H4 (cell line): Measurements from ENCODE around the gene SNAP23. TPM values are rescaled to one million over a fixed set of nuclear protein-coding genes. Genes with fewer than 3 reads are reported as not detected.
"Not testable (repeated sequence)": the region's sequence is repeated elsewhere in the genome, so short reads cannot be mapped to it uniquely, and the experiment has no call there.

Source experiments
- DNase-seq: peaks from one replicate; pipeline ENCODE4 v3.0.0-alpha.2; 2015; ENCODE audit warnings: low spot score
- total RNA-seq: library from RNA; depleted of rRNA; stranded (reverse); fragments of >200 nt; shearing (Covaris generic); gene quantifications from 2 replicates; pipeline ENCODE4 v1.2.3, GENCODE V29; 2014

The SNAP23 gene
- total RNA-seq, 1 experiment from 2014 or later: 87.9 TPM

GRCh38 chr15:42498212-42499068 is 3.0 kb downstream of the SNAP23 start:
- no peak for DNase-seq

GRCh38 chr15:42499858-42500609 is 4.6 kb downstream of the SNAP23 start:
- DNase-seq: no peak

- no peak for DNase-seq
Measured at GRCh38 chr15:42502477-42502876, 7.0 kb downstream of the SNAP23 start.

GRCh38 chr15:42503825-42504224 is 8.4 kb downstream of the SNAP23 start:
- DNase-seq: no peak

GRCh38 chr15:42504631-42505030 is 9.2 kb downstream of the SNAP23 start:
- no peak for DNase-seq

- DNase-seq: no peak
Measured at GRCh38 chr15:42507514-42507913, 12.1 kb downstream of the SNAP23 start.

GRCh38 chr15:42508263-42508690 is 12.8 kb downstream of the SNAP23 start:
- no peak for DNase-seq

- no peak for DNase-seq
Measured at GRCh38 chr15:42510258-42511006, 15.0 kb downstream of the SNAP23 start.

- DNase-seq: no peak
Measured at GRCh38 chr15:42511007-42511391, 15.6 kb downstream of the SNAP23 start.

- DNase-seq: no peak
Measured at GRCh38 chr15:42523331-42523730, 27.9 kb downstream of the SNAP23 start.

GRCh38 chr15:42528970-42529369 is 33.5 kb downstream of the SNAP23 start:
- no peak for DNase-seq

GRCh38 chr15:42533246-42533645 is 37.8 kb downstream of the SNAP23 start:
- no peak for DNase-seq

- no peak for DNase-seq
Measured at GRCh38 chr15:42544853-42545629, 49.6 kb downstream of the SNAP23 start.

- DNase-seq: no peak
Measured at GRCh38 chr15:42547918-42548248, 52.4 kb downstream of the SNAP23 start.

- peak; percentile 75 for DNase-seq
Measured at GRCh38 chr15:42548249-42549031, 53.0 kb downstream of the SNAP23 start, which contains the start of the genes HAUS2 and LRRC57. TSS of gene HAUS2 (plus strand) at chr15:42548838. CDS start at chr15:42548873, 35 bp downstream. TSS of gene LRRC57 (minus strand) at chr15:42548793. CDS start at chr15:42548434, 359 bp downstream.

GRCh38 chr15:42549032-42549491 is 53.6 kb downstream of the SNAP23 start:
- peak; percentile 14 for DNase-seq

- DNase-seq: no peak
Measured at GRCh38 chr15:42549741-42550392, 54.4 kb downstream of the SNAP23 start.

- DNase-seq: no peak
Measured at GRCh38 chr15:42553554-42553953, 58.1 kb downstream of the SNAP23 start.

- not testable (repeated sequence) for DNase-seq
Measured at GRCh38 chr15:42556550-42557207, 61.2 kb downstream of the SNAP23 start.
